ENCODE results near the gene HAP1.
A peak's percentile ranks its signal among the peaks of the same experiment; 100 is the strongest.
"Not testable (repeated sequence)": the region's sequence is repeated elsewhere in the genome, so short reads cannot be mapped to it uniquely, and the experiment has no call there.

HAP1 gene

DNA sequence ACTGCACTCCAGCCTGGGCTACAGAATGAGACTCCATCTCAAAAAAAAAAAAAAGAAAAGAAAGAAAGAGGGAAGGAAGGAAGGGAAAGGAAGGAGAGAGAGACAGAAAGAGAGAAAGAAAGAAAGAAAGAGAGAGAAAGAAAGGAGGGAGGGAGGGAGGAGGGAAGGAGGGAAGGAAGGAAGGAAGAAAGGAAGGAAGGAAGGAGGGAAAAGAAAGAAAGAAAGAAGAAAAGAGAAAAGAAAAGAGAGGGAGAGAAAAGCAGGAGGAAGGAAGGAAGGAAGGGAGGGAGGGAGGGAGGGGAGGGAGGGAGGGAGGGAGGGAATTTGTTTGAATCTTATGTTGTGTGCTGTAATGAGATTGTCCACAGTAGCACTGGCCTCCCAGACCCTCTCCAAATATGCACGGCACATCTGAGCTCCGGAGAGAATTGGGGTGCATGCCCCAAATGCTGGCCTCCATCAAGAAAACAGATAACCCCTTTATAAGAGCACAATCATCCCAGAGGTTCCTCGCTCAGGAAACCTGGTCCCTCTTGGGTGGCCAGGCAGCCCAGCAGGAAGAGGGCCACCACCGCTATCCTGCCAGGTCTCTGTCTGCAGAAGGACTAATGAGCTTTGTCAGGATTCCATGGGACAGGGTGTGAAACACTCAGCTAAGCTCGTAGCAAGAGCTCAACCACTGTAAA, 54.6 kb downstream of the HAP1 start:
- peak overlapping the region in 1 of 10 experiments; percentile 60; a peak in 2 of 20 replicates for H3K4me3 ChIP-seq
- H4K20me1 ChIP-seq = no peaks in the 10 kb centered on the region
- peaks cover 0 to 9% (median 0%) of the 10 kb centered on the region in 11 experiments; a peak in 6 of 22 replicates for H3K27me3 ChIP-seq
- H3K9ac ChIP-seq = peak overlapping the region in 4 of 11 experiments; percentile 71 to 75 (median 72); a peak in 6 of 22 replicates
- no peaks in the 10 kb centered on the region for H3K36me3 ChIP-seq
- peak overlapping the region in 10 of 11 experiments; percentile 41 to 94 (median 77); a peak in 20 of 22 replicates for H3K4me2 ChIP-seq
- peaks cover 27 to 75% (median 48%) of the 10 kb centered on the region in 10 experiments for H3K4me1 ChIP-seq
- peak overlapping the region in 8 of 11 experiments; percentile 38 to 88 (median 74); a peak in 14 of 22 replicates for H3K27ac ChIP-seq
- peaks cover 0 to 24% (median 17%) of the 10 kb centered on the region in 11 experiments; a peak in 17 of 22 replicates for H3K9me3 ChIP-seq (replicated peaks in 1 of 11)
- TF ChIP-seq Cebpa-rat (IDR thresholded peaks at IDR 0.05) = no peak

DNA sequence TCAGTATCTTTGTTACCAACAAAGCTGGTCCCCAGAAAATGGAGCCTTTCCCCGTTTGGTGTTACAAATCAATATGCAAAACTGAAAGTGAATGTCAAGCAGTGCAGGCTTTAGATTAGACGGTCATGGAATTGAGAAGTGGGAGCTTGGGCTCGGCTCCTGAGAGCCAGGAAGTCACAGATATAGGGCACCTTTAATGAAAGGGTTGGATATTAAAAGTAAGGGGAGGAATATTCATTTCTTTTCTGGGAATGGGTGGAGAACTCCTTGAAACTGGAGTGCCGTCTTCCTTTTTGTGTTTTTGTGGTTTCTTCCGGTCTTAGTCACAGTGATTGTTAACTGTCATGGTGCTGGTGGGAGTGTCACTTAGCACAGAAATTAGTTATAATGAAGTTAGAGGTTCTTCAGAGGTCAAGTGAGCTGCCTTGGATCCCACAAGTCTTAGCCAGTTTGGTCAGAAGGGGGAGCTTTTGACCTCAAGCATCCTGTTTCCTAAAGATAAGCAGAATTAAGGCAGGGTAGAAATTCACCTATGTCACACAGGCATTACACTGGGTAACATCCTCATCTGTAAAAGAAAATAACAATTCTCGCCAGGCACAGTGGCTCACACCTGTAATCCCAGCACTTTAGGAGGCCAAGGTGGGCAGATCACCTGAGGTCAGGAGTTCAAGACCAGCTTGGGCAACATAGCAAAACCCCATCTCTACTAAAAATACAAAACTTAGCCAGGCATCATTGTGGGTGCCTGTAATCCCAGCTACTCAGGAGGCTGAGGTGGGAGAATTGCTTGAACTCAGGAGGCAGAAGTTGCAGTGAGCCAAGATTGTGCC, 55.3 kb downstream of the HAP1 start:
- H3K36me3 ChIP-seq = no peaks in the 10 kb centered on the region
- H3K9ac ChIP-seq = peak overlapping the region in 8 of 11 experiments; percentile 34 to 78 (median 72); a peak in 15 of 22 replicates
- H3K9me3 ChIP-seq (replicated peaks in 1 of 11) = peaks cover 0 to 24% (median 17%) of the 10 kb centered on the region in 11 experiments; a peak in 17 of 22 replicates
- H3K27me3 ChIP-seq = peaks cover 0 to 9% (median 0%) of the 10 kb centered on the region in 11 experiments; a peak in 6 of 22 replicates
- peaks cover 27 to 76% (median 48%) of the 10 kb centered on the region in 10 experiments for H3K4me1 ChIP-seq
- peak overlapping the region in 6 of 10 experiments; percentile 2 to 60 (median 45); a peak in 11 of 20 replicates for H3K4me3 ChIP-seq
- H3K27ac ChIP-seq = peak overlapping the region in 9 of 11 experiments; percentile 43 to 88 (median 73); a peak in 18 of 22 replicates
- TF ChIP-seq Cebpa-rat (IDR thresholded peaks at IDR 0.05) = no peak
- peak overlapping the region; percentile 34 to 94 (median 75) for H3K4me2 ChIP-seq
- no peaks in the 10 kb centered on the region for H4K20me1 ChIP-seq

DNA sequence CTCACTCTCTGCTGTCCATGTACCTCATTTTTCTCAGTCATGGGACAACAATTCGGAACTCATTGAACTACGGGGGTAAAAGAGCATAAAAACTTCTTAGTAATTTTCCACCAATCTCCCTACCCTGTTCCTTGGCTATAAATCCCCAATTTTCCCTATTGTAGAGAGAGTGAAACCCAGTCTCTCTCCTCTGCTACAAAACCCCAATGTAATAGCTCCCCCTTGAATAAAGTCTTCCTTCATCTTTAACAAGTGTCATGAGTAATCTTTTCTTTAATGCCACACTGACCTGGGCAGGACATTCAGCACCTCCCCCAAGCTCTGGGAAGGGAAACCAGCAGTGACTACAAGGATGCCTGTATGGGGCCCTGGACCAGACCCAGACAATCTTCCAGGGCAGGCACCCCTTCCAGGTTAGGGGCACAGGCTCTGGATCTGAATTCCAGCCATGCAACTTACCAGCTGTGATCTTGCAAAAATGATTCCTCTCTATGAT, 56.0 kb downstream of the HAP1 start:
- Histone ChIP-seq H4K20me1 (no peaks in the 10 kb centered on the region), H3K9ac (peak overlapping the region in 8 of 11 experiments; percentile 34 to 78 (median 72); a peak in 15 of 22 replicates), H3K27me3 (peaks cover 0 to 9% (median 0%) of the 10 kb centered on the region in 11 experiments; a peak in 6 of 22 replicates), H3K4me1 (peaks cover 27 to 78% (median 49%) of the 10 kb centered on the region in 10 experiments), H3K9me3 (replicated peaks in 1 of 11) (peaks cover 0 to 24% (median 17%) of the 10 kb centered on the region in 11 experiments; a peak in 17 of 22 replicates), H3K4me3 (peak overlapping the region in 6 of 10 experiments; percentile 2 to 60 (median 45); a peak in 10 of 20 replicates), H3K4me2 (peak overlapping the region; percentile 34 to 94 (median 75)), H3K36me3 (no peaks in the 10 kb centered on the region), H3K27ac (peak overlapping the region in 9 of 11 experiments; percentile 43 to 88 (median 73); a peak in 17 of 22 replicates)
- no peak for TF ChIP-seq Cebpa-rat (IDR thresholded peaks at IDR 0.05)

DNA sequence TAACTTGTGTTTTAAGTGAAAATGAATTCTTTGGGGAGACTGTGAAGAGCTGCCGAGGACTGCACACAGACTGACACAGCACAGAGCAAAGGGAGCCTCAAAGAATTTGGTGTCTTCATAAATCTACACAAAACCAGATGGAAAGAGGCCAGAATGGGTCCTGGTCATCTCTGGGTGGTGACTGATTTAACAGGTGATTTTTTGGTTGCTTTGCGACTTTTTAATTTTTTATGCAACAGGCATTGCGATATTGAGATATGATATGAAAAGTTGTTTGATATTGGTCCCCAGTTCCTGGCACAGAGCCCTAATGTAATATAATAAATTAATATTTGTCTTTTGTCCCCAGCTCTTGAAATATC, 58.4 kb downstream of the HAP1 start:
- H3K4me1 ChIP-seq = peaks cover 26 to 75% (median 41%) of the 10 kb centered on the region in 10 experiments
- H4K20me1 ChIP-seq = no peaks in the 10 kb centered on the region
- no peak overlapping the region; a peak in 1 of 22 replicates for H3K9ac ChIP-seq
- H3K4me3 ChIP-seq = no peak overlapping the region
- peaks cover 0 to 9% (median 0%) of the 10 kb centered on the region in 11 experiments; a peak in 6 of 22 replicates for H3K27me3 ChIP-seq
- no peaks in the 10 kb centered on the region for H3K36me3 ChIP-seq
- H3K9me3 ChIP-seq (replicated peaks in 1 of 11) = peaks cover 0 to 24% (median 17%) of the 10 kb centered on the region in 11 experiments; a peak in 17 of 22 replicates
- no peak for TF ChIP-seq Cebpa-rat (IDR thresholded peaks at IDR 0.05)
- H3K4me2 ChIP-seq = peak overlapping the region; percentile 6 to 94 (median 43); a peak in 18 of 22 replicates
- H3K27ac ChIP-seq = peak overlapping the region in 4 of 11 experiments; percentile 8 to 56 (median 20); a peak in 6 of 22 replicates

DNA sequence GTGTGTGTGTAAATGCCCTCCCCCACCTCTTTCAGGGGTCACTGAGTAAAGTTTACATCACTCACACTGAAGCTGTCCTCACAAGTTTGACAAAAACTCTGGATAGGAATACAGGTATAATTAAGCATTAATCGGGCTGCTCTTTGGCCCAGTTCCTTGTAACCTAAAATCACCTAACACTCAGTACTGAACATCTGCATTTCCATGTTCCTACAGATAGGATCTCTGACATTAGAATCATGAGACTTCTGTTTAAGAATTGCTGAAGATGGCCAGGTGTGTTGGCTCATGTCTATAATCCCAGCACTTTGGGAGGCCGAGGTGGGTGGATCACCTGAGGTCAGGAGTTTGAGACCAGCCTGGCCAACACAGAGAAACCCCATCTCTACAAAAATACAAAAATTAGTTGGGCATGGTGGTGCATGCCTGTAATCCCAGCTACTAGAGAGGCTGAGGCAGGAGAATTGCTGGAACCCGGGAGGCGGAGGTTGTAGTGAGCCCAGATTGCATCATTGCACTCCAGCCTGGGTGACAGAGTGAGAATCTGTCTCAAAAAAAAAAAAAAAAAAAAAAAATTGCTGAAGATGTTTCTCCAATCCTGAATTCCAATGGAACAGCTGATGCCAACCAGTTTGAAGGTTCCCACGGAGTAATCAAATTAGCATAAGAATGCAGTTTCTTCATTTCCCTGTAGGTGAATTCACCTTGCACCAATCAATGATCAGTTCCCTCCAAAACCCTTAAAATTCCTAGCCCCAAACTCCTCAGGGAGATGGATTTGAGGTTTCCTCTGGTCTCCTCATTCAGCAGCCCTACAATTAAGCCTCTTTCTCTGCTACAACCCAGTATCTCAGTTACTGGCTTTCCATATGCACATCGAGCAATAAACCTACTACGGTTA, 59.0 kb downstream of the HAP1 start:
- H3K27me3 ChIP-seq, H4K20me1 ChIP-seq, H3K36me3 ChIP-seq, H3K4me3 ChIP-seq, H3K9ac ChIP-seq: not testable (repeated sequence)
- peaks cover 0 to 24% (median 17%) of the 10 kb centered on the region in 11 experiments; a peak in 17 of 22 replicates for H3K9me3 ChIP-seq (replicated peaks in 1 of 11)
- H3K4me1 ChIP-seq = peaks cover 32 to 76% (median 45%) of the 10 kb centered on the region in 10 experiments
- H3K27ac ChIP-seq = peak overlapping the region in 2 of 11 experiments; percentile 24 to 56; a peak in 4 of 22 replicates
- H3K4me2 ChIP-seq = peak overlapping the region in 5 of 11 experiments; percentile 43 to 94 (median 88); a peak in 9 of 22 replicates
